GM19025 (cell line): ENCODE results near the gene TMEM100.
"Not testable (repeated sequence)": the region's sequence is repeated elsewhere in the genome, so short reads cannot be mapped to it uniquely, and the experiment has no call there.

Experiments
- ATAC-seq: cut with Tn5 transposase; IDR thresholded peaks from one replicate; pipeline ENCODE4 v1.9.1; 2021; ENCODE audit warnings: mild to moderate bottlenecking, low read depth, moderate library complexity; ENCODE audit not compliant: unreplicated experiment

The TMEM100 gene

DNA sequence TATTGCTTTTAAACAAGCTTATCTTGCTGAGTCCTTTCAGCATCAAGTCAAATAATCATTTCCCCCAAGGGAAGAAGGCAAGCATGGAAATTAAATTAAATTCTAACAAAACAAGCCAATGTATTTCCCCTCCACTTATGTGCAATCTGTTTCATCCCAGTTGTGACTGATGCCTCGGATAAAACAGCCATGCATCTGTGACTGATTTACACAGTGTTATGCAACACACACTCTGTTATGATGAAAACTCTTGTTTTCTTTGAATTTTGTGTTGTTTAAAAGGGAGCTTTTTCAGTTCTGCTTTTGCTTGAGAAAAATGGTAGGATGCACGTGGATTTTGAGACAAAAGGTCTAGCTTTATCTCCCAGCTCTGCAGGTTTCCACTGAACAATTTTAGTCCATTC is 32.6 kb downstream of the TMEM100 start:
- no peak for ATAC-seq

DNA sequence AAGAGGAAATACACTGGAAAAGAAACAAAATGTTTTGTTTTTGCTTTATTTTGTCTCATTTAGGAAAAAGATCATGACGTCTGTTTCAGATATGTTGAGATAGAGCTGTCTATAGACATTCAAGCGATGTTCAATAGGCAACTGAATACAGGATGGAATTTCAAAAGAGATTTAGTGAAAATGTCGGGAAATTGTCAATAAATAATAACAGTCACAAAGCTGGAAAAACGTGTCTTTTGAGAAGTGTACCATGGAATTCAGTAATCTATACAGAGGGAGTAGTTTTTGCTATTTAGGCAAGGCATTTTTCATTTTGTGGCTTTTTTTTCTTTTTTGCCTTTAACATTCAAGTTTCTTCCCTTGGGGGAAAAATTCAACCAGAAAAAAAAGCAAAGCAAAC is 33.0 kb downstream of the TMEM100 start:
- ATAC-seq: no peak

DNA sequence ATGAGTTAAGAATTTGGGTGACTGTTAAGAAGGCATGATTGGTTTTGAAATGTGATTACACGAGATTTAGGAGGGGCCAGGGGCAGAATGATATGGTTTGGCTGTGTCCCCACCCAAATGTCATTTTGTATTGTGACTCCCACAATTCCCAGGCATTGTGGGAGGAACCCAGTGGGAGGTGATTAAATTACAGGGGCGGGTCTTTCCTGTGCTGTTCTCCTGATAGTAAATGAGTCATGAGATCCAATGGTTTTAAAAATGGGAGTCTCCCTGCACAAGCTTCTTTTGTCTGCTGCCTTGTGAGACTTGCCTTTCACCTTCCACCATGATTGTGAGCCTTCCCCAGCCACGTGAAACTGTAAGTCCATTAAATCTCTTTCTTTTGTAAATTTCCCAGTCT is 34.6 kb downstream of the TMEM100 start:
- no peak for ATAC-seq

DNA sequence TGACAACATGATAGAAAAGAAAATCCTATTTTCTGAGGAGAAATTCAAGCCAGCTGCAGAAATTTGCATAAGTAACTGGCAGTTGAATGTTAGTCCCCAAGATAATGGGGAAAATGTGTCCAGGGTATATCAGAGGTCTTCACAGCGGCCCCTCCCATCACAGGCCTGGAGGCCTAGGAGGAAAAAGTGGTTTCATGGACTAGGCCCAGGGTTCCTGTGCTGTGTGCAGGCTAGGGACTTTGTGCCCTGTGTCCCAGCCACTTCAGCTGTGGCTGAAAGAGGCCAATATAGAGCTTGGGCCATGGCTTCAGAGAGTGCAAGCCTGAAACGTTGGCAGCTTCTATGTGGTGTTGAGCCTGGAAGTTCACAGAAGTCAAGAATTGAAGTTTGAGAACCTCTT is 35.6 kb downstream of the TMEM100 start:
- ATAC-seq: no peak

DNA sequence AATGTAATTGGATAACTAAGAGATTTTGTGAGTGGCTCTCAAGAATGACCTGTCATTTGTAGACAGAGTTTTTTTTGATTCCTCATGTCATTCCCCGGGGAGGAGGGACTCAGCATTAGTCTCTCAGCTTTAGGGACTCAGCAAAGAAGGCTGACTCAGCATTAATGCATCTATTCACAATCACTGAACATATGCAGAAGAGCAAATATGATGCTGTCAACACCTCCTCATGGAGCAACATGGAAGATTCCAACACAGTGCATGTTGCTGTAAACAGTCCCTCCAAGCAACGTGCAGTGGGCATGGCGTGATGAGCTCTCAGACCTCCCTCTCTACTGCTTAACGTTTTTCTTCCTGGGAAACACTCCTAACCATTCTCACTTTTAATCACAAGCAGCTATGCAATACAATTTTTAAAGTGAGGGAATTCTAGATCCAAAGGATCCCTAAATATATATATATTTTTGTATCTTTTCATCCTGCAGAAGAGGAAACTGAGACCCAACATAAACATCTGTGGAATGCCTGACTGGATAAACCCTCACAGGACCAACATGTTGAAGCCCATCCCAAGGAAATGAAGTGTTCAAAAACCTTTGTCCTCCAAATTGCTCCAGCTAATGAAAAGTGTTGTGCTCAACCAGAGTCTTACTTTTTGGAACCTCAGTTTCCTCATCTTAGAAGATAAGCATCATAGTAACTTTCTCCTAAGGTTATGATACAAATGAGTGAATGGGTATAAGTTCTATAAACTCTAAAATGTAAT is 38.9 kb downstream of the TMEM100 start:
- no peak for ATAC-seq

DNA sequence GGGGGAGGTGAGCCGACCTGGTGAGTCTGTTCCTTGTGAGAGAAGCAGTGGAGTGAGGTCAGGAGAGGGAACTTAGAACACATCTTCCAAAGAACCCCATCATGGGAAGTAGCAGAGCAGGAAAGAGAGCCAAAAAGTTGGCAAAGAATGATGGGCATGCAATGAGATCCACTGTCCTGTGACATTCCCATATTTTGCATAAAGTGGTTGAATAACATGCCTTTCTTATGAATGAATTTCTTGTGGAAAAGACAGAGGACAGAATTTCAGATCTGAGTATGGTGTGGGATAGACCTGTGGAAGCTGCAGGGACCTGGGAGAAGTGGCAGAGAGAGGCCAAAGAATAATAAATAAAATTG is 41.3 kb downstream of the TMEM100 start:
- ATAC-seq: no peak

DNA sequence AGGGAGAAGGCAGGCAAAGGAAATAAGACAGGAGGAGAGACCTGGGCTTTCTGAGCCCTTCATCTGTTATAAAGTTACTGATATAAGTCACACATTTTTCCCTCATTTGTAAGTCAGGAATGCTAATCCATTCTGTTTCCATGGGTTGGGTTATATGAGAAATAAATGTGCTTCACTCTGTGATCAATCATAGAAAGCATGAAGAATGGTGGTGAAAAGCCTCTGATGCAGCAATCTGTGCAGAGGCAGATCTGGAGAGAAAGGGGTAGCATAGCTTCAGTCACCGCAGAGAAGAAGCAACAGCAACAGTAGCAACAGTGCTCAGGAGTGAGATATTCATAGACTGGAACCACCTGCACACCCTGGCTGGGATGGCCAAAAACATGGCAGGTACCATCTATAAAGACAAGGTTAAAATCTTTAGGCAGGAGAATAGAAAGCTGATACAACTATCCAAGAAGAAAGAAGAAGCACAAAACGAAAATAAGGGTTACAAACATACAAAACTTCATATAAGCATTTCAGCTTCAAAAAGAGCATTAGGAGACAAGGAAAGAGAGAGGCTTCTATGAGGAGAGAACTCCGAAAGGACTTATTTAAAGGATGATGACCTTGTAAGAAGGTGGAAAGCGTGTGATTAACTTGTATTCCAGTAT is 41.9 kb downstream of the TMEM100 start:
- no peak for ATAC-seq

- no peak for ATAC-seq
These were observed 45.2 kb downstream of the TMEM100 start for GRCh38 chr17:55677446-55677845.

DNA sequence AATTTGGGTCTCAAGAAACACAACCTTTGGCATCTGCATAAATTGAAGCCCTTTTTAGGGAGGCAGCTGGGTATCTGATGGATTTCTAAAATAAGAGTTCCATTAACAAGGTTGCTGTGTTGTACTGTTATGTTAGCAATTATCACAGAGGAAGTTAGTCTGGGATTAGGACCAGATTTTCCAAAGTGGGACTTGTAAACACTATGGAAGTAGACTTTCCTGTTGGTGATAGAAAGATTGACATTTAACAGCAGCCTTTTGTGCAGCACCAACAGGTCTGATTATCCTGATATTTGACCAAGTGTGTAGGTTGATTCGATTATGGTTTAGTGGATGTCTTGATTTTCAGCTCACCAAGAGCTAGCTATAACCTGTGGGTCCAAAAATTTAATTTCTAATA is 46.4 kb downstream of the TMEM100 start:
- no peak for ATAC-seq

DNA sequence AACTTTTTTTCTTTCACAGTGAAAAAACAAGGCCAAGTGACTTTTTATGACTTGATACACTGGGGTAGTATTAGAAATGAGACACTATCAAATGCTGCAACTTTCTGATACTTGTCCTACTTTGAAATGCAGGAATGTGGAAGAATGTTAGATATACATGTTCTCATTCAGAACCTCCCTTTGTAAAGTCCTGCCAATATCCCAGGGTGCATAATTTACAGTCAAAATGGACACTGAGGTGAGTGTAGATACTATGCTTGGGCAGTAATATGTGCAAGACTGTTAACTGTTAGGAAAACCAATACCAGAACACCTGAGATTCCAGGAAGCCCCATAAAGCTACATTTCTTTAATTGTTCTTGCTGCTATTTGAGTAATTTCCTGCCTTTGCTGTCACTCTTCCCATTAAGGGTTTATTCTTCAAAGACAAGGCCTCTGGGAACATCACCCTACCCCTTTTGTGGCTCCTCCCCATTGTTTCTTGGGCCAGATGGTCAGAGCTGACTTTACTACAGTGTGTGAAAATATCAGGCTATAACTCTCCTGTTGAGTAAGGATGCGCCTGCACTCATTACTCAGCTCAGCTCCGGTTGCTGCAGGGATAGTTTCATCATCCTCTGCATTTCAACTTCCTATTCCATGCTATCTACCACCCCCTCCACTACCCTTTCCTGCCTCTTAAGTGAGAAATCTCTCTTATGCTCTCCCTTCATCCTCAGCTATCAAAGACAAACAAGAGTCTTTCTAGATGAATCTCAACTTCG is 48.7 kb downstream of the TMEM100 start:
- no peak for ATAC-seq

- no peak for ATAC-seq
These were observed 49.8 kb downstream of the TMEM100 start for GRCh38 chr17:55672585-55673501.

GRCh38 chr17:55672010-55672409 is 50.7 kb downstream of the TMEM100 start:
- not testable (repeated sequence) for ATAC-seq
